Embryonic facial prominence (tissue), 1 donor: Measurements from ENCODE around the gene COL8A1.
"Not testable (repeated sequence)": the region's sequence is repeated elsewhere in the genome, so short reads cannot be mapped to it uniquely, and the experiment has no call there.

Source experiments
- DNase-seq: peaks from one replicate; pipeline ENCODE4 v3.0.0-alpha.2; 2016; ENCODE audit errors: extremely low spot score

COL8A1 gene

DNA sequence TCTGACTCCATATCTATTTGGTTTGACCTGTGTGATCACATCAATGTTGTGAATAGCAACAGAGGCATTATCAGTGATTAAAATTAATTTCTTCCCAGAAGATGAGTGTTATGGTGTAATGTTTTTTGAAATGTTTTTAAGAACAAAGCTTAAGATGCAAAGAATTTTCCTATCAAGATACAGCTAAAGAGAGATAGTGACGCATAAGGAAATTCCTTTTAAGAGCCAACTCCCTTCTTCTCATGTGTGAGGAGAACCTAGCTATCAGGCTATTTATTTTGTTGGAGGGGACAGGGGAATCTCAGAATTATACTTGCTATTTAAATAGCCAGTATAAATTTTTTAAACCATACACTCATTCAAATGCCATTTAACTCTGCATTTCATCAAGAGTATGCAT, 71.3 kb downstream of the COL8A1 start:
- DNase-seq, result no peak

- DNase-seq, result no peak
Observed at GRCh38 chr3:99710094-99710493, 71.7 kb downstream of the COL8A1 start.

DNA sequence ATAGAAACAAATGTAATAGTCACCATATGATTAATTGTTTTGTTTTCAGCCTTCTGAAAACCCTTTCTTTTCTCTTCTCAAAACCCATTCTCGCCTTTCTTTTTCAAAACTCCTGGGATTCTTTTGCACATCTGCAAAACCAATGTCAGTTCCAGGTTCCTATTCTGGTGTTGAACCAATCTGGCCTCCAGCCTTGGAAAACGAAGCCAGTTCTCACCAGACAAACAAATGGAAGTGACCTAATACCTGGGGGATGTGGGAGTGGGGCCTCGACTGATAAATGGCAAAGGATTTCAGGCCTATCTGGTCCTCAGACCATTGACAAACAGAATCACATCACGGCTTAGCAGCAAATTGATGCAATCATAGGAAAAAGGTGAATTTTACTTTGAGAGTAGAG, 73.0 kb downstream of the COL8A1 start:
- no peak for DNase-seq

GRCh38 chr3:99712291-99712954, 74.0 kb downstream of the COL8A1 start:
- no peak for DNase-seq

DNA sequence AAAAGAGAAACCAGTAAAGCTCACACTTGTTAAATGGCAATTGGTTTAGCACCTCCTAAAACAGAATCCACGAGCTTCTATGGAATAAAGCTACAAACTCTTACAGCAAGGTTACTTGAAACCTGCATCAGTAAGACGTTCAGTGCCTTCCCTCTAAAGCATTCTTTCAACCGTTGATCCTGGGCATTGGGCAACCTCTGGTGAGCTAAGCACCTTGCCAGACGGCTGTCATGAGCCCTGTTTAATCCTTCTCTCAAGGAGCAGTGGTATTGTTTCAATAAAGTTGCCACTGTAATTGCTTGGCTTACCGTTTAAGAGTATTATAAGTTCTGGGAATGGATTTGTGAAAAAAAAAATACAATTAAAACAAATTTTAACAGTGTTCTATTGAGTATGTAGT, 75.0 kb downstream of the COL8A1 start:
- no peak for DNase-seq

GRCh38 chr3:99714146-99714545, 75.8 kb downstream of the COL8A1 start:
- DNase-seq, result no peak

DNA sequence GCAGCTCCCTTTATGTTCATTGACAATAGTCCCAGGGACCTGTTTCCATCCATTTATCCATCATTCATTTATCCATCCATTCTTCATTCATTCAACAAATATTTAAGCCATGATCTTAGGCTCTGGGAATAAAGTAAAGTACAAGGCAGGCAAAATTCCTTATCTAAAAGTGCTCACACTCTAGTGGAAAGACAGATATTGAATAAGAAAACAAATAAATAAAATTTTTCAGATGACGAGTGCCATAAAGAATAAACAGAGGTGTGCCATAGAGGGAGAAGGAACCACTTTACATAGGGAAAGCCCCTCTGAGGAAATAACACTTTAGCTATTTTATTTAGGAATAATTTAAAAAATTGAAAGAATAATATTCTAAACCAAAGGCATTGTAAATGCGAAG, 76.2 kb downstream of the COL8A1 start:
- DNase-seq, result no peak

DNA sequence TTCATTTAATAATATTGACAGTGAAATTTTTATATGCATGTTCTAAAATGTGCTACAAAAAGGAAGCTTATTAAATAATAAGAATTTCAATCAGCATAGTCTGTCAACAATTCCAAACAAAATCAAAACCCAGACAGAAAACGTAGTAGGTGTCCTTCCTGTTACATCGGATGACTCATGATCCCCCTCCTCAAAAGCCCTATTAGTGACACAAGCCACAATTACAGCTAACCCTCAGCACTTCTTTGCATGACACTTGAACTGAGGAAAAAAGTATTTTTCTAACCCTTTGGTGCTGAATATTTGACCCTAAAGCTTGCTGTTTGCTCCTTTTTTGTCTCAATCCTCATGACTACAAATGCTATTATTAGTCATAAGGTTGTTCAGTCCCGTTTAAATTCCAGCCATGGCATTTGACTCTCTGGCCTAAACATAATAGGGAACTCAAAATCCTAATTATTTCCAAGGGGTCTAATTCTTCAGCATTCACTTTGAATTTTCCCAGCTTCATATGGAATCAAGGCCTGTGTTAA, 78.1 kb downstream of the COL8A1 start:
- no peak for DNase-seq

GRCh38 chr3:99720985-99721632, 82.7 kb downstream of the COL8A1 start:
- no peak for DNase-seq

GRCh38 chr3:99721633-99722007, 83.2 kb downstream of the COL8A1 start:
- no peak for DNase-seq

DNA sequence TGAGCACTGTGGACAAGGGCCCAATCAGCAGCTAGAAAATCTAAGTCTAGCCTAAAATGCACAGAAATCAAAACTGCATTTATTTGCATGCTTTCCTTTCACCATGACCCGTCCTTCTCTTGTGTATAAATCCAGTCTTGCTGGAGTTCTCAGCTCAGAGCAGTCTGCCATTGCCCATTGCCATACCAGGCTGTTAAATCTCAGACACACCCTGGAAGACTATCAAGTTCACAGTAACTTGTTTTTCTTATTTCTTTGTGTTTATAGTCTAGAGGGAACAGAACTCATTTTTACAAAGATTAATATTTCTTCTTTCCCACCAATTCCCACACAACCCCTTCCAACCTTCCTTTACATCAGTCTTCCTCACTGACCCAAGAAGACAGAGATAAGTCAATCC, 85.9 kb downstream of the COL8A1 start:
- DNase-seq, result no peak

- DNase-seq, result no peak
Observed at GRCh38 chr3:99730870-99731269, 92.5 kb downstream of the COL8A1 start.

DNA sequence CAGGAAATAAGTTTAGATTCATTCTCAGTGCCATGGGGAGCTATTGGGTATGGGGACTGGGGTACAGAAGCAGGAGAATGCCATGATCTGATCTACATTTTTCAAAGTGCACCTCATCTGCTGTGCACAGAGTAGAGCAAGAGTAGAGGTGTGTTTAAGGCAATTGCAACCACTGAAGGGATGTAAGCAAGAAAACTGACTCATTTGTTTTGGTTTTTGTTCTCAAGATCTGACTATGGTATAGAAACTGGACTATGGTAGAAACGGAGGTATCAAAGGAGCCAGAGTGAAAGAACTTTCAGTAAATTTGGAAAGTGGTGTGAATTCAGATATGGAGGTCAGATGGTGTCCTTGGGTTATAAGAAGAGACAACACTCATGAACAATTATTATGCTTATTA, 93.1 kb downstream of the COL8A1 start:
- no peak for DNase-seq

DNA sequence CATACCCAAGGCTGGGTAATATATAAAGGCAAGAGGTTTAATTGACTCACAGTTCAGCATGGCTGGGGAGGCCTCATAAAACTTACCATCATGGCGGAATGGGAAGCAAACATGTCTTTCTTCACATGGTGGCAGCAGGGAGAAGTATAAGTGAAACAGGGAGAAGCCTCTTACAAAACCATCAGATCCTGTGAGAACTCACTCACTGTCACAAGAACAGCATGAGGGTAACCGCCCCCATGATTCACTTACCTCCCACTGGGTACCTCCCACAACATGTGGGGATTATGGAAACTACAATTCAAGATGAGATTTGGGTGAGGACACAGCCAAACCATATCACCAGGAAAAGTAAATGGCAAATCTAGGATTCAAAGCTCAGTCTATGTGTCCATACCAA, 102.0 kb downstream of the COL8A1 start:
- not testable (repeated sequence) for DNase-seq

- no peak for DNase-seq
Observed at GRCh38 chr3:99741588-99741987, 103.2 kb downstream of the COL8A1 start.

DNA sequence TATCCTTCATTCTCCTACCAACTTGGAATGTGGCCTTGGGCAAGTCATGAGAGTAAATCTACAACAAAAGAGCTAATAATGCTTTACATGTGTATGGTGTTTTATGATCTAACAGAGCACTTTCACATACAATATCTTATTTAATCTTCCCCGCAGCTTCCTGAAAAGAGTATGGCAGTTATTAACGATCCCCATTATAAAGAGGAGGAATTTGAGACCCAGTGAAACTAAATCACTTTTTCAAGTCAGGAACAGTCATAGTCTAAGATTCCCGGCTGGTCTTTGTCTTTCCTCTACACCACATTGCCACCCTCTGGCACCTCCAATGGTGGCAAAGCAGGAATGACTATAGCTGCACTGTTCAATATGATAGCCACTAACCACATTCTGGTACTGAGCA, 109.5 kb downstream of the COL8A1 start:
- no peak for DNase-seq

- DNase-seq, result no peak
Observed at GRCh38 chr3:99751649-99752048, 113.3 kb downstream of the COL8A1 start.

DNA sequence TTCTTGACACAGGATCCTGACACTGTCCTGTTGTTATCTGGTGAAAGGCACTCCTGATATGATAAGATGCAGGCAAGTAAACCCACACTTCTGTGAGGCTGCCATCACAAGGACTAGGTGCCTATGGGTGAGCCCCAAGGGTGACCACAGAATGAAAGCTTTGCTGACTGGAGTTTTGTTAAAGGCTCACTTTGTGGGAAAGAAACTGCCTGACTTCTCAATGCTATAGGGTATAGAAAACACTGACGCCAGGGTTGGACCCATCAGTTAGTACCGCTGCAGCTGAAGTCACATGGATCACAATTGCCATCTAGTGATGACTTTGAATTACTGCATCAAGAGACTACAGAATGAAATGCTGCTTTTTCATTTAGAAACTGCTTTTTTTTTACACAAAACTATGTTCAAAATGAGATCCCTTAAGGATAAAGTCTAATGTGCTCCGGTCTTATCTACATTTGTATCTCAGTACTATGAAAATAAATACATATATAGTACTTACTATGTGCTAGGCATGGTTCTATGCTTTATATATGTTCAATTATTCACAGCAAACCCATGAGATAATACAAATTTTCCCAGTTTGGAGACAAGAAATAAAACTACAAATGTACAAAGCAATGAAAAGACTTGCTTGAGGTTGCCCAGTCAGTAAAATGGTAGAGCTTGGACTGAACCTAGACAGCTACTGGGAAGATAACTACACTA, 115.0 kb downstream of the COL8A1 start:
- peak; percentile 83 for DNase-seq

DNA sequence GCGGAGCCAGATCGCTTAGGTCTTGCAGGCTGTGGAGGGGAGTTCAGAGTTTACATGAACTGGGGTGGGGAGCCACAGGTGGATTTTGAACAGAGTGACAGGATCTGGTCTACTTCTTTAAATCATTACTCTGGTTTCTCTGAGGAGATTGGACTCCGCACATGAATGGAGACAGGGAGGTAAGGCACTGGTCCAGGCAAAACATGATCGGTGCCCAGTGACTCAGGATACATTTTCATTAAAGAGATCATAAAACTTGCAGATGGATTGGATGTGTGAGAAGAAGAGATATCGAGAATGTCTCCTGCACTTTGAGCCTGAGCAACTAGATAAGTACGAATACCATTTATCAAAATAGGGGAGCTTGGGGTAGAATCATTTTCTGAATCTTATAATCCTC, 117.4 kb downstream of the COL8A1 start:
- no peak for DNase-seq

DNA sequence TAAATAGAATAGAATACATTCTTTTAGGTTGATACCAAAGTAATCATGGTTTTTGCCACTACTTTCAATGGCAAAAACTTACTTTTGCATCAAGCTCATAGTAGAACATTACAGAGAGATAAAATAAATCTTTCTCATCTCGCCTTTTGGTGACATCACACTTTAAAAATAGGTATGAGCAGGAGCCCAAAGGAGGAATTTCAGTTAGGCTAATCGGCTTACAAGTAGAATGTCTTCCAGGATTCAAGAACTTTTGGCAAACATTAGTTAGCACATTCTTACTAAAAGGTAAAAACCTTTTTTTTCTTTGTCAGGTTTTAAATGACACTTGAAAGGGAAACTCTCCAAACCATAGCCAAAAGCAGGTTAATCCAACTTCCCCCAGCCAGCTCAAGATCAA, 119.6 kb downstream of the COL8A1 start:
- no peak for DNase-seq

DNA sequence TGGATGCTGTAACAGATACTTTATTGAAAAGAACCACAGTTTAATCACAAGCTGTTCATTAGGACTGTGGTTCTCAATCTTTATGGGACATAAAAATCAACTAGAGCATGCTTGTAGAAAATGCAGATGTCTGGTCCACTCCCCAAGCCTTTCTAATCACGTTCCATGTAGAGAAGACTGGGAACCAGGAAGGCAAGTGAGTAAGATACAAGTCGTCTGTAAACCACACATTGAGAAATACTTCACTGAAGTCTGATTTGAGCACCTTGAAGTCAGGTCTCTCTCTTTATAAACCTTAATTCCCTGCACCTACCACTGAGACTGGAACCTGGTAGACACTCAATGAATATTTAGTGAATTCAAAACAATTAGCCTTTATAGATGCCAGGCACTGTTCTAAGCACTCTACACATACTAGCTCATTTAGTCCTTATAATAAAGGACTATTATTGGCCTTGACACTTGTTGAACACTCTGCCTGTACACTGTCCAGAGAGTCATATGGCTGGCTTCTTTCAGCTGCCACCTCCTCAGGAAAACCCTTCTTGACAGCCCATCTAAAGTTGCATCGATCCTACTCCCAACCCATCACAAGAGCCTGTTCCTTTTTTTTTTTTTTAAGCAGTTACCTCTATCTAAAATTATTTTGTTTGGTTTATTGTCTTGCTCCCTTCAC, 120.2 kb downstream of the COL8A1 start:
- DNase-seq, result no peak

GRCh38 chr3:99760031-99760430, 121.6 kb downstream of the COL8A1 start:
- no peak for DNase-seq
